Liver (tissue), 9 donors: ENCODE measurements around the gene MARS1. TPM values are rescaled to one million over a fixed set of nuclear protein-coding genes. Genes with fewer than 3 reads are reported as not detected.

ENCODE experiments used
- DNase-seq: peaks from one replicate; pipeline ENCODE4 v3.0.0-alpha.2; 2017; ENCODE audit warnings: low spot score
- H3K27ac ChIP-seq, 2 donors: one replicate each; pipeline ENCODE4 v1.7.0; 2013; ENCODE audit warnings: inconsistent platforms in 2 of 2, low read length in 2 of 2, control low read depth in 1 of 2, low read depth in 1 of 2, mild to moderate bottlenecking in 1 of 2
- H3K27me3 ChIP-seq, 4 donors: one replicate each; pipeline versions ENCODE4 v1.6.1 to v1.7.0; 2013; ENCODE audit warnings: low read length in 3 of 4, inconsistent platforms in 1 of 4, mild to moderate bottlenecking in 1 of 4, moderate library complexity in 1 of 4; ENCODE audit not compliant: control insufficient read depth in 4 of 4, insufficient read depth in 4 of 4
- H3K36me3 ChIP-seq, 4 donors: one replicate each; pipeline versions ENCODE4 v1.6.1 to v1.7.0; 2013; ENCODE audit warnings: low read length in 3 of 4, mild to moderate bottlenecking in 3 of 4, low read depth in 1 of 4, moderate library complexity in 1 of 4; ENCODE audit not compliant: control insufficient read depth in 4 of 4, insufficient read depth in 3 of 4
- H3K4me1 ChIP-seq, 4 donors: one replicate each; pipeline versions ENCODE4 v1.6.1 to v1.7.0; 2013; ENCODE audit warnings: low read length in 3 of 4, mild to moderate bottlenecking in 3 of 4, moderate library complexity in 1 of 4; ENCODE audit not compliant: control insufficient read depth in 4 of 4, insufficient read depth in 4 of 4
- H3K4me3 ChIP-seq, 3 donors: one replicate each; pipeline versions ENCODE4 v1.6.1 to v1.7.0; 2013; ENCODE audit warnings: low read length in 3 of 3, control low read depth in 1 of 3, low read depth in 1 of 3, mild to moderate bottlenecking in 1 of 3
- H3K9ac ChIP-seq, 2 donors: one replicate each; pipeline ENCODE4 v1.7.0; 2013; ENCODE audit warnings: low read length in 2 of 2, mild to moderate bottlenecking in 2 of 2, moderate library complexity in 2 of 2, control low read depth in 1 of 2, low read depth in 1 of 2
- H3K9me3 ChIP-seq, 4 donors: one replicate each; pipeline versions ENCODE4 v1.6.1 to v1.7.0; 2013; ENCODE audit warnings: low read length in 3 of 4; ENCODE audit not compliant: control insufficient read depth in 4 of 4
- ATF3 ChIP-seq: IDR thresholded peaks from 2 replicates; pipeline ENCODE4 v1.6.1; 2016; ENCODE audit warnings: antibody characterized with exemption
- CTCF ChIP-seq: fragments of 150-350 bp; IDR thresholded peaks from 2 replicates; pipeline ENCODE4 v1.5.1; 2017; ENCODE audit warnings: improper control_type of control experiment, low read depth, low read length; ENCODE audit not compliant: missing input control
- EGR1 ChIP-seq, 2 donors: IDR thresholded peaks; 2 replicates each; pipeline ENCODE4 v1.6.1; 2016 to 2018; ENCODE audit warnings: antibody characterized with exemption in 2 of 2, low read depth in 2 of 2
- FOXA1 ChIP-seq: IDR thresholded peaks from 2 replicates; pipeline ENCODE4 v1.6.1; 2016; ENCODE audit warnings: antibody characterized with exemption
- FOXA2 ChIP-seq: IDR thresholded peaks from 2 replicates; pipeline ENCODE4 v1.6.1; 2016; ENCODE audit warnings: antibody characterized with exemption
- GABPA ChIP-seq, 2 donors: IDR thresholded peaks in 1 of 2; conservative IDR thresholded peaks in 1 of 2; 2 replicates each; pipeline ENCODE4 v1.6.1; 2016; ENCODE audit warnings: antibody characterized with exemption in 2 of 2, mild to moderate bottlenecking in 1 of 2, moderate library complexity in 1 of 2
- HNF4A ChIP-seq, 2 donors: conservative IDR thresholded peaks; 2 replicates each; pipeline ENCODE4 v1.6.1; 2016; ENCODE audit warnings: antibody characterized with exemption in 2 of 2, mild to moderate bottlenecking in 2 of 2
- HNF4G ChIP-seq: IDR thresholded peaks from 2 replicates; pipeline ENCODE4 v1.6.1; 2016; ENCODE audit warnings: antibody characterized with exemption
- JUND ChIP-seq, 2 donors: IDR thresholded peaks; 2 replicates each; pipeline ENCODE4 v1.6.1; 2016; ENCODE audit warnings: antibody characterized with exemption in 2 of 2
- MAX ChIP-seq: IDR thresholded peaks from 2 replicates; pipeline ENCODE4 v1.6.1; 2016; ENCODE audit warnings: antibody characterized with exemption
- NR2F2 ChIP-seq: IDR thresholded peaks from 2 replicates; pipeline ENCODE4 v1.6.1; 2016; ENCODE audit warnings: antibody characterized with exemption
- RAD21 ChIP-seq, 2 donors: IDR thresholded peaks; 2 replicates each; pipeline ENCODE4 v1.6.1; 2016; ENCODE audit warnings: antibody characterized with exemption in 2 of 2, mild to moderate bottlenecking in 2 of 2
- REST ChIP-seq: IDR thresholded peaks from 2 replicates; pipeline ENCODE4 v1.6.1; 2016; ENCODE audit warnings: antibody characterized with exemption, mild to moderate bottlenecking
- RXRA ChIP-seq, 2 donors: IDR thresholded peaks; 2 replicates each; pipeline ENCODE4 v1.6.1; 2017 to 2018; ENCODE audit warnings: antibody characterized with exemption in 2 of 2, mild to moderate bottlenecking in 1 of 2
- SP1 ChIP-seq: IDR thresholded peaks from 2 replicates; pipeline ENCODE4 v1.6.1; 2018; ENCODE audit warnings: antibody characterized with exemption, mild to moderate bottlenecking
- TAF1 ChIP-seq: conservative IDR thresholded peaks from 2 replicates; pipeline ENCODE4 v1.6.1; 2016; ENCODE audit warnings: antibody characterized with exemption, mild to moderate bottlenecking
- ZBTB33 ChIP-seq: IDR thresholded peaks from 2 replicates; pipeline ENCODE4 v1.6.1; 2016; ENCODE audit warnings: antibody characterized with exemption
- WGBS: extraction: QIAGEN DNeasy Blood & Tissue Kit; methylation state at CpG from one replicate; pipeline ENCODE4 v1.1.7; 2013; 5-methylcytosine and 5-hydroxymethylcytosine counted together
- polyA plus RNA-seq, 2 donors: library from polyadenylated mRNA; stranded (reverse) in 1 of 2; unstranded in 1 of 2; fragments of 200-250 nt in 1 of 2; fragments of >200 nt in 1 of 2; fragmentation: Nextera tagmentation in 1 of 2; extraction: Ambion mirVana in 1 of 2; gene quantifications; one replicate each; pipeline versions ENCODE4 v1.2.1 to v1.2.3, GENCODE V29; 2013 to 2015
- total RNA-seq, 2 donors: library from RNA; depleted of rRNA; stranded (reverse); fragments of >200 nt; gene quantifications; one replicate each; pipeline ENCODE4 v1.2.3, GENCODE V29; 2014
- donor health status: healthy.
- donor health status: healthy.
- donor health status: healthy.
- donor health status: healthy.
- donor health status: healthy.

MARS1 gene
- total and polyA plus RNA-seq, 4 donors = 43.9 to 83.3 (median 56.0) TPM

GRCh38 chr12:57549203-57549908 is 61.5 kb downstream of the MARS1 start:
- peaks cover 6 to 15% (median 10%) of the 10 kb centered on the region in 4 donors for H3K4me1 ChIP-seq
- no peak for DNase-seq
- H3K36me3 ChIP-seq = no peaks in the 10 kb centered on the region
- H3K9me3 ChIP-seq = no peaks in the 10 kb centered on the region
- no peak for TF ChIP-seq SP1
- no peak for TF ChIP-seq GABPA (IDR thresholded peaks at IDR 0.05 in 1 of 2, conservative IDR thresholded peaks at IDR 0.05 in 1 of 2)
- TF ChIP-seq ZBTB33 = no peak
- TF ChIP-seq NR2F2 = no peak
- TF ChIP-seq HNF4A (conservative IDR thresholded peaks at IDR 0.05) = no peak
- TF ChIP-seq ATF3 = no peak
- no peak for TF ChIP-seq FOXA1
- TF ChIP-seq TAF1 = no peak
- no peak for TF ChIP-seq MAX
- no peak for TF ChIP-seq HNF4G
- TF ChIP-seq CTCF = no peak
- TF ChIP-seq JUND (IDR thresholded peaks at IDR 0.05) = no peak
- H3K4me3 ChIP-seq = peak overlapping the region in 1 of 3 donors; percentile 26
- WGBS = 39% methylated on average over 13 of the region's 13 CpGs
- H3K27ac ChIP-seq = no peak overlapping the region
- no peak overlapping the region for H3K9ac ChIP-seq
- peaks cover 0 to 12% (median 2%) of the 10 kb centered on the region in 4 donors for H3K27me3 ChIP-seq

GRCh38 chr12:57549909-57550640 is 62.2 kb downstream of the MARS1 start, which contains the start of gene KIF5A:
KIF5A (plus strand) TSS chr12:57550044; CDS start chr12:57550272, 228 bp downstream.
- no peak for TF ChIP-seq FOXA2
- no peak for TF ChIP-seq SP1
- no peak for TF ChIP-seq JUND (IDR thresholded peaks at IDR 0.05)
- TF ChIP-seq MAX = no peak
- TF ChIP-seq RXRA (IDR thresholded peaks at IDR 0.05) = no peak
- TF ChIP-seq ZBTB33 = no peak
- no peak for TF ChIP-seq RAD21 (IDR thresholded peaks at IDR 0.05)
- TF ChIP-seq FOXA1 = no peak
- no peak for TF ChIP-seq HNF4A (conservative IDR thresholded peaks at IDR 0.05)
- no peak for TF ChIP-seq HNF4G
- TF ChIP-seq GABPA (IDR thresholded peaks at IDR 0.05 in 1 of 2, conservative IDR thresholded peaks at IDR 0.05 in 1 of 2) = no peak
- no peak for TF ChIP-seq EGR1 (IDR thresholded peaks at IDR 0.05; ENCODE audit: low read depth in 2 of 2)
- no peak for TF ChIP-seq ATF3
- no peak for TF ChIP-seq TAF1
- TF ChIP-seq REST = no peak
- H3K4me1 ChIP-seq = peaks cover 6 to 15% (median 10%) of the 10 kb centered on the region in 4 donors
- H3K27ac ChIP-seq = no peak within 1 kb of the TSS
- no peaks in the 10 kb centered on the region for H3K36me3 ChIP-seq
- no peaks in the 10 kb centered on the region for H3K9me3 ChIP-seq
- H3K27me3 ChIP-seq = peaks cover 0 to 12% (median 2%) of the 10 kb centered on the region in 4 donors
- DNase-seq = peak; percentile 63
- WGBS = 6% methylated on average over 52 of the region's 52 CpGs
- peak within 1 kb of the TSS in 1 of 3 donors; percentile 26 for H3K4me3 ChIP-seq
- no peak within 1 kb of the TSS for H3K9ac ChIP-seq
